ENCODE measurements around the gene SALL4. TPM values are rescaled to one million over a fixed set of nuclear protein-coding genes. Genes with fewer than 3 reads are reported as not detected.
"Not testable (repeated sequence)": the region's sequence is repeated elsewhere in the genome, so short reads cannot be mapped to it uniquely, and the experiment has no call there.

SALL4 gene
- total RNA-seq, 1 experiment from 2014 or later = 279 TPM

- Histone ChIP-seq H3K23me2 (ENCODE audit: insufficient read length, low read depth, low read length, poor library complexity, severe bottlenecking) (peaks cover 8% of the 10 kb centered on the region), H3K18ac (ENCODE audit: insufficient read length, low read depth, low read length) (peak overlapping the region; percentile 93), H3K4me1 (ENCODE audit: insufficient read depth, low read length) (no peaks in the 10 kb centered on the region), H4K5ac (ENCODE audit: insufficient read length, low read depth, low read length) (peak overlapping the region; percentile 48), H3K27me3 (ENCODE audit: insufficient read depth, low read length) (no peaks in the 10 kb centered on the region), H2BK20ac (ENCODE audit: low read depth, low read length, poor library complexity, severe bottlenecking) (no peak overlapping the region), H3K79me1 (ENCODE audit: insufficient read depth, low read depth, low read length, poor library complexity, severe bottlenecking) (no peaks in the 10 kb centered on the region), H2BK12ac (ENCODE audit: insufficient read length, low read depth, low read length) (no peak overlapping the region), H4K8ac (replicated peaks; ENCODE audit: insufficient read length, low read depth, low read length) (no peak overlapping the region), H3K56ac (ENCODE audit: insufficient read length, low read depth, low read length) (no peak overlapping the region), H3K14ac (ENCODE audit: insufficient read depth, low read length) (peak overlapping the region; percentile 87; the same call in 1 of the 2 replicates), H3K27ac (ENCODE audit: insufficient read length, low read depth, low read length) (peak overlapping the region; percentile 75), H2AFZ (ENCODE audit: low read length) (no peak overlapping the region), H2BK120ac (ENCODE audit: low read depth, low read length, poor library complexity, severe bottlenecking) (peak overlapping the region; percentile 93), H3K79me2 (ENCODE audit: insufficient read depth, low read length) (no peaks in the 10 kb centered on the region), H2AK5ac (ENCODE audit: insufficient read length, low read length) (no peak overlapping the region), H3T11ph (ENCODE audit: low read length) (no peak overlapping the region), H3K9ac (ENCODE audit: extremely low read depth, insufficient read length, low read length) (peak overlapping the region; percentile 62), H3K9me3 (ENCODE audit: control insufficient read depth, low read depth, low read length) (no peaks in the 10 kb centered on the region), H4K91ac (ENCODE audit: insufficient read length, low read depth, low read length) (no peak overlapping the region), H2BK5ac (ENCODE audit: insufficient read length, low read length) (no peak overlapping the region), H4K20me1 (ENCODE audit: control insufficient read depth, insufficient read depth, insufficient read length) (no peaks in the 10 kb centered on the region), H2BK15ac (ENCODE audit: low read depth, low read length) (no peak overlapping the region), H3K23ac (ENCODE audit: insufficient read length, low read depth, low read length) (no peak overlapping the region), H3K4me2 (ENCODE audit: insufficient read depth, insufficient read length, low read length) (peak overlapping the region; percentile 89), H3K4ac (ENCODE audit: low read depth, low read length) (no peak overlapping the region)
- Mint-ChIP-seq H3K4me3 (peak overlapping the region; percentile 76 to 88), H3K36me3 (ENCODE audit: insufficient read depth in 1 of 3, low read depth in 3 of 3) (peaks cover 0 to 5% (median 2%) of the 10 kb centered on the region in 3 experiments; a peak in 2 of 7 replicates), H3K4me1 (peaks cover 9 to 11% of the 10 kb centered on the region in 2 experiments), H3K27me3 (ENCODE audit: low read depth) (peaks cover 5% of the 10 kb centered on the region), H3K9me3 (no peaks in the 10 kb centered on the region; a peak in 2 of 5 replicates), H3K27ac (peak overlapping the region; percentile 56 to 96 (median 93); a peak in 4 of 7 replicates)
- DNase-seq = peak; percentile 95
- no CpG with 5 or more reads among the region's 61 CpGs for WGBS (ENCODE audit: extremely low coverage, insufficient read length, low lambda C conversion rate)
- TF ChIP-seq CTCF (conservative IDR thresholded peaks at IDR 0.05) = peak; percentile 60
Observed at GRCh38 chr20:51766994-51767866, 35.1 kb downstream of the SALL4 start.

DNA sequence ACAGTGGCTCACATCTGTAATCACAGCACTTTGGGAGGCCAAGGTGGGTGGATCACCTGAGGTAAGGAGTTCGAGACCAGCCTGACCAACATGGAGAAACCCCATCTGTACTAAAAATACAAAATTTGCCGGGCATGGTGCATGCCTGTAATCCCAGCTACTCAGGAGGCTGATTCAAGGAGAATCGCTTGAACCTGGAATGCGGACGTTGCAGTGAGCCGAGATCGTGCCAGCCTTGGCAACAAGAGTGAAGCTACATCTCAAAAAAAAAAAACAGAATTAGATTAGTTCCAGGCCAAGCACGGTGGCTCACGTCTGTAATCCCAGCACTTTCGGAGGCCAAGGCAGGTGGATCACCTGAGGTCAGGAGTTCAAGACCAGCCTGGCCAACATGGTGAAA is 36.9 kb downstream of the SALL4 start:
- H2AFZ ChIP-seq (ENCODE audit: low read length); H3K23me2 ChIP-seq (ENCODE audit: insufficient read length, low read depth, low read length, poor library complexity, severe bottlenecking); H3K4me3 Mint-ChIP-seq; H3K4me1 ChIP-seq (ENCODE audit: insufficient read depth, low read length); H3K18ac ChIP-seq (ENCODE audit: insufficient read length, low read depth, low read length); H3K23ac ChIP-seq (ENCODE audit: insufficient read length, low read depth, low read length); H4K20me1 ChIP-seq (ENCODE audit: control insufficient read depth, insufficient read depth, insufficient read length); H2AK5ac ChIP-seq (ENCODE audit: insufficient read length, low read length); H2BK15ac ChIP-seq (ENCODE audit: low read depth, low read length); DNase-seq; H3K27me3 ChIP-seq (ENCODE audit: insufficient read depth, low read length); H4K8ac ChIP-seq (replicated peaks; ENCODE audit: insufficient read length, low read depth, low read length); H3K9ac ChIP-seq (ENCODE audit: extremely low read depth, insufficient read length, low read length); H3K4ac ChIP-seq (ENCODE audit: low read depth, low read length); H3K9me3 ChIP-seq (ENCODE audit: control insufficient read depth, low read depth, low read length); H3K56ac ChIP-seq (ENCODE audit: insufficient read length, low read depth, low read length); H2BK20ac ChIP-seq (ENCODE audit: low read depth, low read length, poor library complexity, severe bottlenecking); H3T11ph ChIP-seq (ENCODE audit: low read length); H2BK120ac ChIP-seq (ENCODE audit: low read depth, low read length, poor library complexity, severe bottlenecking); H2BK5ac ChIP-seq (ENCODE audit: insufficient read length, low read length); H3K27me3 Mint-ChIP-seq (ENCODE audit: low read depth); H3K14ac ChIP-seq (ENCODE audit: insufficient read depth, low read length); H4K91ac ChIP-seq (ENCODE audit: insufficient read length, low read depth, low read length); H3K79me2 ChIP-seq (ENCODE audit: insufficient read depth, low read length); H2BK12ac ChIP-seq (ENCODE audit: insufficient read length, low read depth, low read length); H4K5ac ChIP-seq (ENCODE audit: insufficient read length, low read depth, low read length); H3K4me2 ChIP-seq (ENCODE audit: insufficient read depth, insufficient read length, low read length); H3K27ac Mint-ChIP-seq; H3K9me3 Mint-ChIP-seq; H3K79me1 ChIP-seq (ENCODE audit: insufficient read depth, low read depth, low read length, poor library complexity, severe bottlenecking); H3K27ac ChIP-seq (ENCODE audit: insufficient read length, low read depth, low read length): not testable (repeated sequence)
- no CpG with 5 or more reads among the region's 10 CpGs for WGBS (ENCODE audit: extremely low coverage, insufficient read length, low lambda C conversion rate)
- Mint-ChIP-seq H3K4me1 (peaks cover 15 to 19% of the 10 kb centered on the region in 2 experiments), H3K36me3 (ENCODE audit: insufficient read depth in 1 of 3, low read depth in 3 of 3) (peaks cover 5 to 14% (median 9%) of the 10 kb centered on the region in 3 experiments; a peak in 6 of 7 replicates)
